ENCODE results near the gene AMN.

GRCh38 chr14:102916347-102917055 is 6.0 kb upstream of the AMN start:
- no peak for TF ChIP-seq CTCF (IDR thresholded peaks at IDR 0.05)
- TF ChIP-seq POLR2A (IDR thresholded peaks at IDR 0.05), result no peak
